Measurements from ENCODE around the gene RALGPS1. TPM values are rescaled to one million over a fixed set of nuclear protein-coding genes. Genes with fewer than 3 reads are reported as not detected.

Gene RALGPS1
- total RNA-seq, 5 donors from 2014 or later (not counting 1 experiment from before 2014, with no cell fraction given), result 7.3 to 13.9 (median 9.4) TPM

GRCh38 chr9:126939821-126940221 is 25.2 kb downstream of the RALGPS1 start:
- H3K4me1 ChIP-seq (ENCODE audit: control insufficient read depth in 1 of 2, extremely low read depth in 1 of 2, insufficient read depth in 2 of 2, low read length in 2 of 2), result peaks cover 0 to 4% of the 10 kb centered on the region in 2 experiments
- Mint-ChIP-seq H3K27me3 (peaks cover 3 to 20% of the 10 kb centered on the region in 2 donors), H3K4me1 (peaks cover 6 to 7% (median 6%) of the 10 kb centered on the region in 3 donors), H3K27ac (no peak overlapping the region), H3K9me3 (peaks cover 0 to 4% (median 0%) of the 10 kb centered on the region in 3 donors), H3K4me3 (no peak overlapping the region), H3K36me3 (no peaks in the 10 kb centered on the region)
- H3K27ac ChIP-seq (ENCODE audit: low read length), result no peak overlapping the region
- no peaks in the 10 kb centered on the region for H3K9me3 ChIP-seq
- ATAC-seq (replicated peaks in 1 of 4), result no peak
- no peaks in the 10 kb centered on the region for H3K36me3 ChIP-seq (ENCODE audit: control insufficient read depth in 2 of 2, extremely low read depth in 1 of 2, insufficient read depth in 1 of 2, low read length in 1 of 2)
- CTCF ChIA-PET, result interaction anchor here (0.5 to 1.3 kb wide), 4 partner anchors 255 to 514 kb away, joined by 3 to 7 read pairs (median 5); no protein-coding TSS in a partner anchor
- no CpG with 5 or more reads among the region's 6 CpGs for WGBS (ENCODE audit: insufficient coverage)
- DNase-seq, result no peak
- H3K27me3 ChIP-seq (replicated peaks in 1 of 2; ENCODE audit: control insufficient read depth in 2 of 2, extremely low read depth in 1 of 2, insufficient read depth in 2 of 2, low read length in 1 of 2), result peaks cover 0 to 8% of the 10 kb centered on the region in 2 experiments
- POLR2A ChIA-PET, result interaction anchor here in 1 of 2 donors (0.8 kb wide), 1 partner anchor 510 kb away, joined by 3 read pairs; no protein-coding TSS in a partner anchor
- H3K4me3 ChIP-seq (ENCODE audit: control insufficient read depth in 1 of 2, extremely low read depth in 1 of 2, low read length in 1 of 2), result no peak overlapping the region

GRCh38 chr9:126942399-126942798 is 27.8 kb downstream of the RALGPS1 start:
- no peak overlapping the region for H3K27ac ChIP-seq (ENCODE audit: low read length)
- H3K4me1 Mint-ChIP-seq, result peaks cover 6 to 7% (median 6%) of the 10 kb centered on the region in 3 donors
- POLR2A ChIA-PET, result no interaction called here
- H3K27me3 ChIP-seq (replicated peaks in 1 of 2; ENCODE audit: control insufficient read depth in 2 of 2, extremely low read depth in 1 of 2, insufficient read depth in 2 of 2, low read length in 1 of 2), result peaks cover 0 to 8% of the 10 kb centered on the region in 2 experiments
- no peak overlapping the region for H3K27ac Mint-ChIP-seq
- no peak overlapping the region for H3K4me3 Mint-ChIP-seq
- CTCF ChIA-PET, result interaction anchor here (0.6 to 1.4 kb wide), 5 partner anchors 22 to 293 kb away, joined by 3 to 7 read pairs (median 3); no protein-coding TSS in a partner anchor
- no peaks in the 10 kb centered on the region for H3K9me3 Mint-ChIP-seq
- H3K9me3 ChIP-seq, result no peaks in the 10 kb centered on the region
- DNase-seq (no peak), ATAC-seq (replicated peaks in 1 of 4) (no peak)
- peaks cover 0 to 4% of the 10 kb centered on the region in 2 experiments for H3K4me1 ChIP-seq (ENCODE audit: control insufficient read depth in 1 of 2, extremely low read depth in 1 of 2, insufficient read depth in 2 of 2, low read length in 2 of 2)
- no peak overlapping the region for H3K4me3 ChIP-seq (ENCODE audit: control insufficient read depth in 1 of 2, extremely low read depth in 1 of 2, low read length in 1 of 2)
- no peaks in the 10 kb centered on the region for H3K36me3 ChIP-seq (ENCODE audit: control insufficient read depth in 2 of 2, extremely low read depth in 1 of 2, insufficient read depth in 1 of 2, low read length in 1 of 2)
- peaks cover 7% of the 10 kb centered on the region for H3K36me3 Mint-ChIP-seq
- peaks cover 5 to 27% of the 10 kb centered on the region in 2 donors for H3K27me3 Mint-ChIP-seq

- ChIA-PET POLR2A (no interaction called here), CTCF (interaction anchor here in 1 of 2 donors (0.8 kb wide), 1 partner anchor 15 kb away, joined by 3 read pairs; no protein-coding TSS in a partner anchor)
- Histone ChIP-seq H3K4me3 (ENCODE audit: control insufficient read depth in 1 of 2, extremely low read depth in 1 of 2, low read length in 1 of 2) (no peak overlapping the region), H3K9me3 (no peaks in the 10 kb centered on the region), H3K36me3 (ENCODE audit: control insufficient read depth in 2 of 2, extremely low read depth in 1 of 2, insufficient read depth in 1 of 2, low read length in 1 of 2) (no peaks in the 10 kb centered on the region), H3K27ac (ENCODE audit: low read length) (no peak overlapping the region), H3K4me1 (ENCODE audit: control insufficient read depth in 1 of 2, extremely low read depth in 1 of 2, insufficient read depth in 2 of 2, low read length in 2 of 2) (peaks cover 0 to under 1% of the 10 kb centered on the region in 2 experiments), H3K27me3 (replicated peaks in 1 of 2; ENCODE audit: control insufficient read depth in 2 of 2, extremely low read depth in 1 of 2, insufficient read depth in 2 of 2, low read length in 1 of 2) (peaks cover 0 to 8% of the 10 kb centered on the region in 2 experiments)
- H3K9me3 Mint-ChIP-seq, result no peaks in the 10 kb centered on the region
- H3K27ac Mint-ChIP-seq, result no peak overlapping the region
- DNase-seq, result no peak
- peaks cover 7% of the 10 kb centered on the region for H3K36me3 Mint-ChIP-seq
- WGBS (ENCODE audit: insufficient coverage), result 70% methylated on average over 2 of the region's 7 CpGs
- peaks cover 2 to 20% of the 10 kb centered on the region in 2 donors for H3K27me3 Mint-ChIP-seq
- ATAC-seq (replicated peaks in 1 of 4), result no peak
- no peak overlapping the region for H3K4me3 Mint-ChIP-seq
- peaks cover 2 to 3% (median 2%) of the 10 kb centered on the region in 3 donors for H3K4me1 Mint-ChIP-seq
Measured at GRCh38 chr9:126945682-126946081, 31.1 kb downstream of the RALGPS1 start.

DNA sequence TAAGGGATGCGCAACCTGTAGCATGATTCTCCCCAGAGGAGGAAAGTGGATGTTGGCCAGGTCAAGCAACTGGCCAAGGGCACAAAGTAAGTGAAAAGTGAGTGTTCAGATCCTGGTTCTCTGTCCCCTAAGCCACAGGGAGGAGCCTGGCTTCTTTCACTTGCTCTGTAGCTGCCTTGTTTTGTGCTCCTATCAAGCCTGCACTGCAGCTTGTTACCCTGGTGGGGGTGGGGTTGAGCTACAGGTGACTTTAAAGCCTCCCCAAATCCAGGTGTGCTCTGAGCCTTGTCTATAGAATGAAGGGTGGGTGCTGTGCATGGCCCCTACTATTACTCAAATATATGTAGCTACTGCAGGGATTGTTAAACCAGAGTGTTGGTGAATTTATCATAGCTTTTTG is 32.9 kb downstream of the RALGPS1 start:
- Histone ChIP-seq H3K4me1 (ENCODE audit: control insufficient read depth in 1 of 2, extremely low read depth in 1 of 2, insufficient read depth in 2 of 2, low read length in 2 of 2) (no peaks in the 10 kb centered on the region), H3K27me3 (replicated peaks in 1 of 2; ENCODE audit: control insufficient read depth in 2 of 2, extremely low read depth in 1 of 2, insufficient read depth in 2 of 2, low read length in 1 of 2) (peaks cover 0 to 8% of the 10 kb centered on the region in 2 experiments), H3K27ac (ENCODE audit: low read length) (no peak overlapping the region), H3K4me3 (ENCODE audit: control insufficient read depth in 1 of 2, extremely low read depth in 1 of 2, low read length in 1 of 2) (no peak overlapping the region), H3K36me3 (ENCODE audit: control insufficient read depth in 2 of 2, extremely low read depth in 1 of 2, insufficient read depth in 1 of 2, low read length in 1 of 2) (no peaks in the 10 kb centered on the region), H3K9me3 (no peaks in the 10 kb centered on the region)
- WGBS (ENCODE audit: insufficient coverage), result no CpG with 5 or more reads among the region's 1 CpG
- Mint-ChIP-seq H3K36me3 (peaks cover 7% of the 10 kb centered on the region), H3K4me1 (no peaks in the 10 kb centered on the region), H3K27ac (no peak overlapping the region), H3K9me3 (no peaks in the 10 kb centered on the region), H3K4me3 (no peak overlapping the region), H3K27me3 (peaks cover 2 to 14% of the 10 kb centered on the region in 2 donors)
- POLR2A ChIA-PET, result interaction anchor here in 1 of 2 donors (0.6 kb wide), 1 partner anchor 277 kb away, joined by 3 read pairs; no protein-coding TSS in a partner anchor
- CTCF ChIA-PET, result no interaction called here
- ATAC-seq (replicated peaks in 1 of 4) (peak in 1 of 4 experiments; percentile 36), DNase-seq (peak in 3 of 35 experiments; percentile 4 to 22 (median 6))

DNA sequence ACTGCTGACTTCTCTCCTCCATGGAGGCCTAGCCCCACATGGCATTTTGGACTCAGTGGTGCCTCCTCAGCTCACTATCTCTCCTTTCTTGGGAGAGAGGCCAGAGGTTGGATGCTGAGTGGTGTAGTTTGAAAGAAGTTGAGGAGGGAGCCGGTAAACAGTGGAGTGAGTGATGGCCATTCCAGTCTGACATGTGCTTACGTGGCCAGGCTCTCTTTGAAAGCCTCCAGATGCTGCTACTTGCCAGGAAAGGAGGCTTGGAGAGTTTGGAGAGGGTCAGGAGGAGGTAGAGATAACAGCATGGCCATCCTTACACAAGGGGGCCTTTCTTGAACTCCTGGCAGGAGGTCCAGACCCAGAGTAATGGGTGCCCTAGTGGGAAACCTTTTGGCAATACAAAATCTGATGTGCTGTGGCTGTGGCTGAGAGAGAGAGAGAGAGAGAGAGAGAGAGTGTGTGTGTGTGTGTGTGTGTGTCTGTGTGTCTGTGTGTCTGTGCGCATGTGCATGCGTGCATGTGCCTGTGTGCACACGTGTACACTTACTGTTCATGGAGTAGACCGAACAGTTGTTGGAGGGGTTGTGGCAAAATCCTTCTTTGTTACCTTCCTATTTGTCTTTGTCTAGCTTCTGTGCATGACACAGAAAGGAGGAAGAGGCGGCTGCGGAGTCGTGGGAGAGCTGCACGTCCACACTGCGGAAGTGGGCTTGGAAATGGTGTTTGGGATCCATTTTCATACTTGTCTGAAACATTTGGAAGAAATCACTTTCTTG is 37.8 kb downstream of the RALGPS1 start:
- Mint-ChIP-seq H3K4me1 (no peaks in the 10 kb centered on the region), H3K9me3 (no peaks in the 10 kb centered on the region), H3K27ac (no peak overlapping the region), H3K27me3 (peaks cover 0 to 4% of the 10 kb centered on the region in 2 donors), H3K4me3 (no peak overlapping the region), H3K36me3 (no peaks in the 10 kb centered on the region)
- CTCF ChIA-PET, result interaction anchor here in 1 of 2 donors (0.6 kb wide), 2 partner anchors 11 to 694 kb away, joined by 3 to 6 read pairs; no protein-coding TSS in a partner anchor
- Histone ChIP-seq H3K4me3 (ENCODE audit: control insufficient read depth in 1 of 2, extremely low read depth in 1 of 2, low read length in 1 of 2) (no peak overlapping the region), H3K27ac (ENCODE audit: low read length) (no peak overlapping the region), H3K4me1 (ENCODE audit: control insufficient read depth in 1 of 2, extremely low read depth in 1 of 2, insufficient read depth in 2 of 2, low read length in 2 of 2) (no peaks in the 10 kb centered on the region), H3K9me3 (no peaks in the 10 kb centered on the region), H3K27me3 (replicated peaks in 1 of 2; ENCODE audit: control insufficient read depth in 2 of 2, extremely low read depth in 1 of 2, insufficient read depth in 2 of 2, low read length in 1 of 2) (peaks cover 0 to 8% of the 10 kb centered on the region in 2 experiments), H3K36me3 (ENCODE audit: control insufficient read depth in 2 of 2, extremely low read depth in 1 of 2, insufficient read depth in 1 of 2, low read length in 1 of 2) (no peaks in the 10 kb centered on the region)
- DNase-seq (no peak), ATAC-seq (replicated peaks in 1 of 4) (no peak)
- POLR2A ChIA-PET, result no interaction called here
- WGBS (ENCODE audit: insufficient coverage), result 88% methylated on average over 4 of the region's 11 CpGs

DNA sequence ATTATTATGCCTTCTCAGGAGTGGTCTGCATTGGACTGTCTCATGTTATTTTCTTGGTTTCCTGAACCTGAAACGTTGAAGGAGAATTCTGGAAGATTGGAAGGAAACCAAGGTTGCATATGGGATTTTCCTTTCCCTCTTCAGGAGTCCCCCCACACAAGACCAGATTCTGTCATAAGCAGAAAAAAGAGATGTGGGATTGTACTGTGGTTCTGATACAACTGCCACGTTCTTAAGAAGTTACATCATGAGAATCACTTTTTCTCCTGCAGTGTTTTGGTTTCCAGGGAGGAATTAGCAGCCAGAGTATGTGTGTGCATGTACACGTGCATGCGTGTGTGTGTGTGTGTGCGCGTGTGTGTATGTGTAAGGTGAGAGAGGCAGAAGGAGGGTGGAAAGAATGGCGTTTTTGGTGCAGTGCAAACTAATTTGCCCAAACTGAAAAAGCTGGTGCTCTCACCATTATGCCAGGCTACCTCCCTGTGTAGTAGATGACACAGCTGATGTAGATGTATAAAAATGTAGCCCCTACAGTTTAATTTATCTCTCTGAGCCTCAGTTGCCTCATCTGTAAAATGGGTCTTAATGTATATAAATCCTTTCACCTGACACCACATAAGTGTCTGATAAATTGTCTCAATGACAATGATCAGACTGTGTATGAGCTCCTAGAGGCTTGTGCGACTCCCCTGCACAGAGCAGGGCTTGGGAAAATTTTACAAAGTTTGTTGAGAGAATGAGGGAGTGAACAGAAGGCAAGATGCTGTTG is 38.6 kb downstream of the RALGPS1 start:
- Mint-ChIP-seq H3K27ac (no peak overlapping the region), H3K4me1 (no peaks in the 10 kb centered on the region), H3K27me3 (peaks cover 0 to 4% of the 10 kb centered on the region in 2 donors), H3K36me3 (no peaks in the 10 kb centered on the region), H3K4me3 (no peak overlapping the region), H3K9me3 (no peaks in the 10 kb centered on the region)
- ATAC-seq (replicated peaks in 1 of 4) (no peak), DNase-seq (no peak)
- H3K4me3 ChIP-seq (ENCODE audit: control insufficient read depth in 1 of 2, extremely low read depth in 1 of 2, low read length in 1 of 2), result no peak overlapping the region
- no peak overlapping the region for H3K27ac ChIP-seq (ENCODE audit: low read length)
- 100% methylated on average over 1 of the region's 8 CpGs for WGBS (ENCODE audit: insufficient coverage)
- H3K27me3 ChIP-seq (replicated peaks in 1 of 2; ENCODE audit: control insufficient read depth in 2 of 2, extremely low read depth in 1 of 2, insufficient read depth in 2 of 2, low read length in 1 of 2), result peaks cover 0 to 8% of the 10 kb centered on the region in 2 experiments
- ChIA-PET CTCF (interaction anchor here in 1 of 2 donors (0.6 kb wide), 2 partner anchors 12 to 693 kb away, joined by 3 to 6 read pairs; no protein-coding TSS in a partner anchor), POLR2A (interaction anchor here in 1 of 2 donors (0.5 kb wide), 1 partner anchor 1987 kb away, joined by 4 read pairs; no protein-coding TSS in a partner anchor)
- no peaks in the 10 kb centered on the region for H3K9me3 ChIP-seq
- H3K4me1 ChIP-seq (ENCODE audit: control insufficient read depth in 1 of 2, extremely low read depth in 1 of 2, insufficient read depth in 2 of 2, low read length in 2 of 2), result no peaks in the 10 kb centered on the region
- no peaks in the 10 kb centered on the region for H3K36me3 ChIP-seq (ENCODE audit: control insufficient read depth in 2 of 2, extremely low read depth in 1 of 2, insufficient read depth in 1 of 2, low read length in 1 of 2)
